G401.6 (cell line): ENCODE results near the gene DYNC1I1.

ENCODE experiments used
- FAIRE-seq: peaks from 2 replicates; lab custom pipeline; 2012; peaks lifted over from hg19 to GRCh38; lab: Jason Lieb, UNC

DYNC1I1 gene

DNA sequence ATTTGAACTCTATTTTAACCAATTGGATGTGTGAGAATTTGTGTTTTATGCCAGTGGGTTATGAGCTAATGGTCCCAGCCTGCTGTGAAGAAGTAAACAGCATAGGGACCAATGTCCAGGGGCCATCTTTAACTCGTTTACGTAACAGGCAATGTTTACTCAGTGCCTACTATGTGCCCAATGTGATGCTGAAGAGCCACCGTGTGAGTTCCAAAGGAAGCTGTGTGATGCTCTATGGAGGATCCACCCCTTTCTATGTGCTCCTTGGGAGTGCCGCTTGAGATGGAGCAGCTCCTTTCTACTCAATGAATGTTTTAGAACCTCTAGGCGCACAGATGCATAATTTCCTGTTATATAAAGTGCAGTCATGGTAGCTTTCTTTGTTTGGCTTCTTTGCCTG is 21.3 kb downstream of the DYNC1I1 start:
- FAIRE-seq = no peak

DNA sequence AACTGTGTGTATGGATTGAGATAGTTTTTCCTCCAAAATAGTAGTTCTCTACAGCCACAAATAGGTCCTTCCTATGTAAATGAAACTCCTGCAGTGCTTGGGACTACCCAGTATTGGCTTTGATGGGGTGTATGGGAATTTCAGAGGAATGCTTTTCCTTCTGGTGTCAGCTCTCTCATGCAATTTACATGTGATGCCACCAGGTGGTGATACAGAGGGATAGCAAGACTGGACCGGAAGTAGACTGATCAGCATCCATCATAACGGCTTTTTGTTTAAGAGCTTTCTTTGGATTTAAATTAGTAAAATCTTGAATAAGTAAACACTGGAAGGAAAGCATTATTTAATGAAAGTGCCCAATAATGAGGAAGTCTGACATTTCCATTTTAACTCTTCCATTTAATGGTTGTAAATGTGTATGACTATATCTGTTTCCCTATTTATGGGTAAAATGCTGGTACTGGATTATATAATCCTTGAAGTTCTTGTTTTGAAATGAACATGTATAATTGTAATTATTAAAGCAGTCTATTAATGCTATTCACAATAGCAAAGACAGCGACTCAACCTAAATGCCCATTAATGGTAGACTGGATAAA is 22.7 kb downstream of the DYNC1I1 start:
- no peak for FAIRE-seq

DNA sequence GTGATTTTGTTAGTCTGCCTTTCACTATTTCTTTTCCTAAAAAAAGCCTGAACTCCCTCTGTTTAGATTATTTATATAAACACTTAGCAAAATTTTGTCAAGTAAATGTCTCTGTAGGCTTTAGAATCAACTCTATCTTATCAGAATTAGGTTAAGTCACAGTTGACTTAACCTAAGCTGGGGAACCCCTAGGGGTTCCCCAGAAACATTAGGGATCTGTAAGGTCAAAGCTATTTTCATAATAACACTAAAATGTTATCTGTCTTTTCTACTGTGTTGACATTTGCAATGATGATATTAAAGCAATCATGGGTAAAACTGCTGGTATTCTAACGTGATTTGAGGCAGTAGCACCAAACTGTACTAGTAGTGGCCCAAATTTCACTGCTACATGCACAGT is 24.3 kb downstream of the DYNC1I1 start:
- no peak for FAIRE-seq

DNA sequence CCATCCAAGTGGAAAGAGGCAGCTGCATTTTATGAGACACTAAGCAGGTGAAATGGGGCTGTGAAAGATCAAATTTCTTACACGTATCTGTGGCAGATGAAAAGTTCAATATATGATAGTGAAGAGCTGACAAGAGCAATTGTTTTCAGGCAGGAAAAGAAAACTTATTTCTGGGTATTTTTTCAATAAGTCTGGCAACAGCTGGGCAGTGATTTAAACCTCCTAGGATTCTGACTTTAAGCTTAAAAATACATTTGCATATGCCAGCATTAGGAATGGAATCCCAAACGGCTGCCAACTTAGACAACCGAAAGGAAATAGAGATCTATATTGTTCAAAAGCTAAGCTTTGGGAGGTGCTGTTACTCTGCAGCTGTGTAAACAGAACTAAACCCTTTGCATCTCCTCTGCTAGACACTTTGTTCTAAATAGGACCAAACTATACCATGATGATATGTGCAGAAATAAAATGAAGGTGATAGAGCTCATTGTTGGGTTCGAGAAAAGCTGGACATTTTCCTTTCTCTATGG is 26.1 kb downstream of the DYNC1I1 start:
- FAIRE-seq = no peak

DNA sequence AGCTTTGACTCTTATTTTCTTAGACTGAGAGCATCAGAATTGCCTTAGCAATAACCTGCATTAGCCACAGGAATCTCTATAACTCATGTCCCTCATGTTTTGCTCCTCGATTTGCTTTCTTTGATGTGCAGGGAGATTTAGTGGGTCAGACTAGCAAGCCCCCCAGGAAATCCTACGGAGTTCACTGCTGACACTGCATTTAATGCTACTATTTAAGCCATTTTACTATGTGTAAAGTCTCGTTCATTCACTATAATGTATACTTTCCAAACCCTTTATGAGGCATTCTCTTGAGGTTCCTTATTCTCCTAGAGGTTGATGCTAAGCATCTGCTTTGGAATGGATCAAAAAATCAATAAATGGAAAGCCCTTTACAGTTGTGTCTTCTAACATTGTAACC is 28.4 kb downstream of the DYNC1I1 start:
- FAIRE-seq = no peak

DNA sequence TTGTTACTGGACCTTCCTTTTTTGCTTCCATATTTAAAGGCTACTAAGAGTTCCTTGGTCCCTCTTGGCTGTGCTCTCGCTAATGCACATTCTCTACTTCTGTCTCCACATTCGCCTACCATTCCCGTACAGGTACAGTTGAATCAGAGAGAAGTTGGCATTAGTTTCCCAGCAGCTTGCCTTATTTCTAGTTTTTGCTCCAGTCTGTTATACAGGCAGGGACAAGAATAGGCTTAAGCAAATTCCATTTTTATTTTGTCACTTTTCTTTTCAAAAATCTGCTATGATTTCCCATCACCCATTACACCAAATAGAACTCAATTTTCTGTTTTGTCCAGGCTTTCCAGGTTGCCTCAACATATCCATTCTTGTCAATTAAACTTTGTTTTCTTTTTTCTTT is 29.9 kb downstream of the DYNC1I1 start:
- no peak for FAIRE-seq

DNA sequence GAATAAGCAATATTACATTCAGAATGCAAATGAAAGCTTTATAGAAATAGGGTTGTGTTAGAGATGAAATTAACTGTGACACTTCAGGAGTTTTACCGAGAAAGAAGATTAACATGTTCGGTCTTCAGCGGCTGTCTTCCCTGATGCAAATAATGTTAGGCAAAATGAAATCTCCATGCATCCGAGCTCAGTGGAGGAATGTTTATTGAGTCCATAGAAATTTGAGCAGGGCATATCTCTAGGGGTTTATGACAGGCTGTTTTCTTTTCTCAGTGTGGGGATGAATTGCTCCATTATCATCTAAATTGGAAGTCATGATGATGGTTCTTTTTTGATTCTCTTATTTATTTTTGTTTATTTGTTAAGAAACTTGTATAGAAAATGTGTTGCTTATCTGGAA is 31.7 kb downstream of the DYNC1I1 start:
- no peak for FAIRE-seq

DNA sequence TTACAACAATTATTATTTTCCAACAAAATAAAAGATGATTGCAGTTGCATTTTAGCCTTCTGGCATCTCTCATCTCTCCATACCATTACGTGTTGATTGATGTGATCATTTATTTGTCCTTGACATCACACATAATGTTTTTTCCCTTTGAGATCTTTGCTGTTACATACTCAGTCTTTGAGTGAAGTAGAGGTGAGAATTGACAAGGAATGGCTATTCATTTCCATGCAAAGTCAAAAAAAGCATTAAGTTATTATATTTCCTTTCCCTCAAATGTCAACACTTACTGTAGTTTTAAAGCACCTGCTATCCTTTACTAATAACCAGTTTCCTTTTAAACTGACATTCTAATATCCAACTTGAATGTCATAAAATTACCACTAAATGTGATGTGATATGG is 33.6 kb downstream of the DYNC1I1 start:
- FAIRE-seq = no peak

DNA sequence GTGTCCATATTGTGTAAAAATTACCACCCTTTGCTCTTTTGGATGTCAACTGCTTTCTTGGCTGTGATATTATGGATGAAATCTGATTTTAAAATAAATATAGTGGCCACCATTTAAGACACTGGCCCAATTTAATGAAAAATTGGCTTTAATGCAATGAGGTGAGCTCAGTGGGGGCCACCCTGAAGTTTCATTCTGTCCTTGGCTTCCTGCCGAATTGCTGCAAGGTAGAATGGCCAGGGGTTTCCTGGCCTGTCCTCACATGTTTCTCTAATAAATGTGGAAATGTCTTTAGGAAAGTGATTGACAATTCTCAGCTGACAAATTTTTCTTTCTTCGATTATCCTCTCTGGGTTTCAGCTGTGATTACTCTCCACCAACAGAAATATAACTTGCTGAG is 36.0 kb downstream of the DYNC1I1 start:
- FAIRE-seq = no peak

DNA sequence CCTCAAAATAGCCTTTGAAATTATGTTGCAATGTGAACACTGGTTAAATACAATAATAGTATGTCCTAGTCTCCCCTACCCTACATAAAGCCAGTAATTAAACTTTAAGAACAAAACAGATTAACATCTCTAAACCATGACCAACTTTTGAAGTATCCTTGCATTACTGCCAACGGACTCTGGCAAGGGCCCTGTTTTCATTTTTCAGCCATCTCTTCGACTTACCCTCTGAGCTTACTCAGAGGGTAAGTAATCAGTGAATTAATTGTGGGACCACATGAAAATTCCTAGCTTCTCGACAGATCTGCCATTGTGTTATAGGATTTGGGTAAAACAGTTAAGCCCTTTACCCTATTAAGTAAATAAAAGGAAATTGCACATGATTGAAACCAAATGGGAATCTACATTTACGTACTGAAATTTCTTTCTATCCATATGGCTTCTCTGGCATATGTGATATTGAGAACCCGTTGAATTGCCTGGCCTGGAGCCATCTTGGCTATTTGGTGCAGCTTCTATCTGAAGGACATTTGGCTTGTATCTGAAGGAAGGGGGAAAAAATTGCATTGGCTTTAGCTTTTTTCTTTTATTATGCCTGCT is 39.6 kb downstream of the DYNC1I1 start:
- no peak for FAIRE-seq

DNA sequence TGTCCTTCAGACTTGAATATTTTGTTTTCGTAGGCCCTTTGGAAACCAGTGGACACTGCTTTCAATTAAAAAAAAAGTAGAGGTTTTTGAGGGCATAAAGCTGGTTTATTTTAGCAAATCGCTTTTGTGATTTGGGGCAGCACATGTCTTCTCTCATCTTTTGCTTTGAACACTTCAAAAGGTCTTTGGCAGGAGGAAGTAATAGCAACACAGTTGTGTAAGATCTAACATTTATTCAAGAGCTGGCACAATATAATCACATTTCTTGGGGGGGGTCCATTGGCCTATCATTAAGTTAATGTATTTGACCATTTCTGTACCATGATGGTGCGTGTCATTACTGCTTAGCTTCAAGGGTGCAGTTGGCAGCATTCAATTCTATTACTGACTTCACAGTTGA is 42.4 kb downstream of the DYNC1I1 start:
- FAIRE-seq = no peak

DNA sequence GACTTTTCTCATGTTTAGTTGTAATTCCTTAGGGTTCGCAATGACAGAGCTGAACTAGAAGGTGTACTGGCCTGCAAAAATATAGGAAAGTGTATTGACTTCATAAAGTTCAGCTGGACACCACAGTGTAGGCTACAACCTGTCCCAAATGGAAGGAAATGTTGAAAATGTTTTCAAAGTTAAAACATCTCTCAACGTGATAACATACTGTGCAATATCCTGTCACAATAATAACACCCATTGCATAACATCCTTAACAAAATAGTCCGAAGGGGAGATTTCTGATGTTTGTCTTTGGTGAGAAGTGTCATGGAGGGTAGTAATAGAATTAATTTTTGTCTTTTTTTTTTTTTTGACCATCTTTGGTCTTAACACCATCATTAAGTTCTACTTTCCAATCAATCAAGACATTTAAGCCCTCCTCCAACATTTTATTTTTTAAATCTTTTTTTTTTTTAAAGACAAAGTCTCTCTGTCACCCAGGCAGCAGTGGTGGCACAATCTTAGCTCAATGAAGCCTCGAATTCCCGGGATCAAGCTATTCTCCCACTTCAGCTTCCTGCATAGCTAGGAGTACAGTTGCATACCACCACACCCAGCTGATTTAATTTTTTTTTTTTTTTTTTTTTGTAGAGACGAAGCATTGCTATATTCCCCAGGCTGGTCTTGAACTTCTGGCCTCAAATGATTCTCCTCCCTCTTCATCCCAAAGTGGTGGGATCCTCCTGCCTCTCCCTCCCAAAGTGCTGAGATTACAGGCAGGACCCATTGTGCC is 45.7 kb downstream of the DYNC1I1 start:
- FAIRE-seq = no peak

DNA sequence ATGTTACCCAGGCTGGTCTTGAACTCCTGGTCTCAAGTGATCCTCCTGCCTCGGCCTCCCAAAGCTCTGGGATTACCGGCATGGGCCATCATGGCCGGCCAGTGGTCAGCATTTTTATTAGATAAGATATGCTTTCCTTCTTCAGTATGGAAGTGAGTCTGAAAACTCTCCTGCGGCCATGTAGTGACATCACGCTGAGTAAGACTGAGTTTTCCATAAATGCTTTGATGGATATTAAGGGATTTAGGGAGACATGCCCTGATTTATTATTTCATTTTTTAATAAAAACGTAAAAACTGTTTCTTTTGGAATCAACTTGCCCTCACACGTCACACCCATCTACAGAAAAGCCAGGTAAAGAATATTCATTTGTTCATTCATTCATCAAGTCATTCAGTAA is 48.4 kb downstream of the DYNC1I1 start:
- no peak for FAIRE-seq

DNA sequence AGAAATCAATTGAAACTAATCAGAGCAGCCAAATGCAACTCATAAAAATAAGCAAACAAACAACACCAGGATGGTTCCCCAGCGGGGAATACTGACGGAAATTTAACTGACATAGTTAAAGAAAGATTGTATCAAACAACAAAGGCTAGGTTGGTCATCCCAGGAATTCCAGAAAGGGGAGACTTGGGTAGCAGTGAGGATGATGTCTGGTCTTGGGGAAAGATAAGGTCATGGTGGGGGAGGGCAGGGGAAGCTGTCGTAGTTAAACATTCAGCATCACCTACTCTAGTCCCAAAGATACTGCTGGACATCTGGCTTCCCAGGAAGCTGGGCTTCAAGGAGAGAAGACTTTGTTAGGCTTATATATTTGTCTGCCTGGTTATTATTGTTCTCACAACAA is 50.4 kb downstream of the DYNC1I1 start:
- no peak for FAIRE-seq

DNA sequence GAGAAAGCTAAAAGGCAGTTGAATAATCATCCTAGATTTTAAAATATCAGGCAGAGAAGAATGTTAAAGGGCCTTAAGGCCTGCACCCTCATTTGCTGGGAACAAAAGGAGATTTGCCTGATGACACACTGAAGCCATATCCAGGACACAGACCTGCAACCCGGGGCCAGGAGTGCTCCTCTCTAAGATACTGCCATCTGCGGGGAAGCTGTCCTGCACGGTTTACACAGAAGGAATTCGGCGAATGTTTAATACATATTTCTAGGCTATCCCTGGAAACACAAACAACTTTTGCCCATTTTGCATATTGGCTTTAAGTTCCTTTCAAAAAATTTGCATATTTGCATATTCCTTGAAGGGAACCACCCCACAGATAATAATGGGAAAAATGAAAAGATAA is 52.3 kb downstream of the DYNC1I1 start:
- no peak for FAIRE-seq

DNA sequence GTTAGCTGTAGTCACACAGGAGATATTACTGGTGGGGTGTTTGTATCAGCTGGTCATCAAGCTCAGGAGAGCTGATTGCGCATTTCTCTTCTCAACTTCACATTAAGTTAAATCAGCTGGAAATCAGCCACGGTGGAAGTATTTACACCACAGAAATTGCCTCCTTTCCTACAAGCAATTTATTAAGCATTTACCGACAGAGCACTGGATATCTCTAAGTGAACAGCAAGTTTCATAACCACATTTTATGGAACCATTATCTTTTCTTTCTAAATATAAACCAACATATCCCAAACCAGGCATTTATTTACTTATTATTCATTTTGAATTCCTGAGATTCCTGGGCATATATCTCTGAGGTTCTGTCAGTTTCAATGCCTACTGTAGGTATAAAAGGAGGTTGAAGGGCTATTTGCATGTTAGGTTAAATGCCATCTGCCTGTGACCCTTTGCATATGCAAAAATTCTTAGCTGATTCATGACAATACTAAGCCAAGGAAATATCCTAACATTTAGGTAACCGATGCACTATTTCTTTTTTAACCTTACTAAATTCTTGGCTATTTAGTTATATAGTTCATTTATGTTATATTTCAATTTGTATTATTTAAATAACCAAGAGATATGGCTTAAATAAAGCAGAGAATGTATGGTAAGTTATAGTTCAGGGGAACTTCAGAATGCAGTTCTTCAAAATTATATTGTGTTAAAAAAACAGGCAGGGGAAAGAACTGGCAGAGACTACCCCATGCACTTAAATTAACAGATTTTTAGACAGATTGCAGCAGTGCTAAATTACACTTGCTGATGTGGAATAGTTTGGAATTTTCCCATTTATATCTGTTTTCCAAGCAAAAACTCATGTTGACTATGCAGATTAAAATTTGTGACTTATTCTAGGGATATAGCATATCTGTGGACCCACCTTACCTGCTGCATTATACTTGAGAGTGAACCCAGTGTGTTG is 56.8 kb downstream of the DYNC1I1 start:
- FAIRE-seq = no peak

DNA sequence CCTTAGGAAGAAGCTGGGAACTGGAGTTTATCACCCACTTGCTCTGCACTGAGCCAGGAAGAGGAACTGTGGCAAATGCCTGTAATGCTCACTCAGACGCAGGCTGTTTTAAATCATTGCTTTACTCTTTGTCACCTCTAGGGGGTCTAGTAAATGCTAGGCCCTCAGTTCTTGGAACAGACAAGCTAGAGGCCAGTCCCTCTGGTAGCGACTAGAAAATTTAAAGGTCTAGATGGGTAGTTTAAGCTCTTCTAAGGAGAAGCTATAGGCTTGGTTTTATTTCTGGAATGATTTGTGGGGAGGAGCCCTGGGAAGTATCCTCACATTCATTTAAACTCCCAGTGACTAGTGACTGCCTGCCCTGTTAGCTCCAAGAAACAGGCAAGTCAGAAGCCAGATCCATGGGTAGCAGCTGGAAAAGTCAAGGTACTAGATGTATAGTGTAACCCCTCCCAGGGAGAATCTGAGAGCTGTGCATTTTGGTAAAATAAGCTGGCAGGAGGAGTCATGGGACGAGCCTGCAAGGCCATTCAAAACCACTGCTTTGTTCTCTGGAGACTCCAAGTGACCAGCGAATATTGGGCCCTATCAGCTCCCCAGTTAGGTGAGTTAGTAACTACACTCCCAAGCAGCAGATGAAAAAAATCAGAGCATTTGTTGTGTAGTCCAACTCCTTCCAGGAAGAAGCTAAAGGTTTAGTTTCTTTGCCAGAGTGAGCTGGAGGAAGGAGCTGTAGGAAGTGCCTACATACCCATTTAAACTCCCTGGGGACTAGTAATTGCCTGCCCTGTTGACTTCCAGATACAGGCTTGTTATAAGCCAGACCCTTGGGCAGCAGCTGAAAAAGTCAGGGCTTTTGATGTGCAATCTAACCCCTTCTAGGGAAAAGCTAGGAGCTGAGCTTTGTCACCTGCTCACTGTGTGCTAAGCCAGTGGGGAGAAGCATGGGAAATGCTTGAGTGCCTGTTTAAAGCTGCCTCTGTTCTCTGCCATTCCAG is 68.9 kb downstream of the DYNC1I1 start:
- FAIRE-seq = no peak

DNA sequence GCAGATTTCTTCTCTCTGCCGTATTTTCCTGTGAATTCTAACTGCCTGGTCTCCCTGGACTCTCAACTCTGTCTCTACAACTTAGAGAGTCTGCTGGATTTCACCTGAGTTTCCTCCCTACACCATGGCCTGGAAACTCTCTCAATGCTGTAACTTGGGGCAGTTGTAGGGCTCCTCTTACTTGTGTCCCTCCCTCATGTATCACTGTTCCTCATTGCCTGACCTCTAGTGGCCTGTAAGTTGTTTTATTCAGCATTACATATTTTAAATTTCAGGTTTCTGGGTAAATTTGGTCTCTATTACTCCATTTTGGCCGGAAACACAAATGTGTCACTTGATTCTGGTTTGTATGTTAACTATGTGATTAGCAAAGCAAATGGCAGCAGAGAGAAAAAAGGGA is 70.9 kb downstream of the DYNC1I1 start:
- no peak for FAIRE-seq

DNA sequence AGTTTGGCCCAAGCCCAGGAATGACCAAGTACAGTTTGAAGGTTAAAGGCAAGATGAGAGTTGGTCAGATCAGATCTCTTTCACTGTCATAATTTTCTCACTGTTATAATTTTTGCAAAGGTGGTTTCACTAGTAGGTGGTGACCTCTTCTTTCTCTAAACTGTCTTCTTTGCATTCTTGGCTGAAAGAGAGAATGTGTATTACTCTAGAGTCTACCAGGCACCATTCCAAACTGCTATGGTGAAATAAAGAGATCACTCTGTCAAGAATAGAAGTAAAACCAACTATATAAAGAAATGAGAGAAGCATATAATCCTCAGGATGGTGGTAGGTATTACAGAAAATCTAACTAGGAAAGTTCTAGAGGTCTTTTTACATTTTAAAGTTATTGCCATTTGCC is 72.7 kb downstream of the DYNC1I1 start:
- no peak for FAIRE-seq

DNA sequence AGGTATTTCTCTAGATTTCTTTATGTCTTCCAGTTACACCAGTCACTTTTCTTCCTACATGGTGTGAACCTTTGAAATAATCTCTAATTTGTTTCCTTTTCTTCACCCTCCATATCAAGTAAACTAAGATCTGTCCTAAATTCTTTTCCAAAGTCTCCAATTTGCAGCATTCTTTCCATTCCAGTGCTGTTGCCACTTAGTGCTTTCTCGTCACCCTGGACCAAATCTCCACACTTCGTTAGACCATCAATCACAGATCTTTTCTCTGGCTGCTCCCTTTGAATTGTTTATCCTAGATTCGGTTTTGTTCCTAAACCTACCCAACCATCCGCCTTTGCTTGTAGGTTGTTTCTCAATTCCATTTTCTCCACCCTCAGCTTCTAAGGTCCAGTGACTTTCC is 74.7 kb downstream of the DYNC1I1 start:
- FAIRE-seq = no peak

DNA sequence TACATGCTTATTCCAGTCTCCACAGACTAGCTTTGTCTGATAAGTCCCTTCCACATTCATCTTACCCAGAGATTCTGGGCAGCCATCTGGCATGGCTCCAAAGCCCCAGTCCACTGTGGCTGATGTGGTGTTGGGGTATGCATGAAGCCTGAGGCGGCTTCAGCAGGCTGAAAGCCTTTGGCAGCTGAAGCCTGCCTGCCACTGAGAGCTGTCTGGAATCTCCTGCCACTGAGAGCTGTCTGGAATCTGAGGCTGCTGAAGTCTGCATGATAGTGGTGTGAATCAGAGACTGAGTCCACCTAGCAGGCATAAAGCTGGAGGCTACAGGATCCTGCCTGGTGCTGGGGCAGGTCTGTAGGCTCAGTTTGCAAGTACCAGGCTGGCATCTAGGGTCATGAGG is 87.1 kb downstream of the DYNC1I1 start:
- FAIRE-seq = no peak
